ENCODE results near the gene ETV6. TPM values are rescaled to one million over a fixed set of nuclear protein-coding genes. Genes with fewer than 3 reads are reported as not detected.

The ETV6 gene
- polyA plus RNA-seq, 3 donors: 6.8 to 45.1 (median 11.7) TPM

GRCh38 chr12:11905534-11905933, 256.1 kb downstream of the ETV6 start:
- Histone ChIP-seq H3K27me3 (ENCODE audit: control insufficient read depth in 2 of 2, insufficient read depth in 2 of 2, low read length in 2 of 2) (no peaks in the 10 kb centered on the region), H3K36me3 (replicated peaks in 1 of 2; ENCODE audit: control insufficient read depth in 1 of 2, insufficient read depth in 2 of 2, low read length in 2 of 2) (no peaks in the 10 kb centered on the region), H3K9ac (ENCODE audit: insufficient read depth, low read length, poor library complexity, severe bottlenecking) (no peak overlapping the region), H3K4me2 (replicated peaks; ENCODE audit: extremely low read depth, low read length, poor library complexity, severe bottlenecking) (no peak overlapping the region), H3K79me2 (ENCODE audit: insufficient read depth, low read length) (no peaks in the 10 kb centered on the region), H2AFZ (ENCODE audit: insufficient read depth, low read depth, low read length, poor library complexity, severe bottlenecking) (no peak overlapping the region), H3K9me3 (replicated peaks in 1 of 2; ENCODE audit: control insufficient read depth in 1 of 2, insufficient read depth in 1 of 2, low read length in 2 of 2) (peaks cover 6 to 7% of the 10 kb centered on the region in 2 donors), H3K4me1 (ENCODE audit: control insufficient read depth in 1 of 2, insufficient read depth in 2 of 2, low read length in 2 of 2) (no peaks in the 10 kb centered on the region), H3K27ac (ENCODE audit: low read depth in 1 of 2, low read length in 2 of 2) (no peak overlapping the region), H3K4me3 (replicated peaks in 1 of 3; ENCODE audit: low read depth in 2 of 3, low read length in 3 of 3) (no peak overlapping the region), H4K20me1 (ENCODE audit: insufficient read depth, low read length) (no peaks in the 10 kb centered on the region)
- H3K27ac Mint-ChIP-seq: no peak overlapping the region
- TF ChIP-seq CTCF (IDR thresholded peaks at IDR 0.05): no peak
- no peaks in the 10 kb centered on the region for H3K4me1 Mint-ChIP-seq
- intact Hi-C loops (cut with micrococcal nuclease): no loop called here
- H3K36me3 Mint-ChIP-seq: peaks cover 1 to 3% of the 10 kb centered on the region in 2 donors
- DNase-seq: no peak
- no peak overlapping the region for H3K4me3 Mint-ChIP-seq
- H3K9me3 Mint-ChIP-seq: peaks cover 24 to 30% (median 27%) of the 10 kb centered on the region in 7 donors
- H3K27me3 Mint-ChIP-seq (ENCODE audit: low read depth in 3 of 3): peaks cover 0 to 1% (median 1%) of the 10 kb centered on the region in 3 donors

GRCh38 chr12:11906286-11906935, 256.9 kb downstream of the ETV6 start:
- H3K27me3 Mint-ChIP-seq (ENCODE audit: low read depth in 3 of 3): peaks cover 0 to 2% (median 1%) of the 10 kb centered on the region in 3 donors
- H3K4me1 ChIP-seq (ENCODE audit: control insufficient read depth in 1 of 2, insufficient read depth in 2 of 2, low read length in 2 of 2): no peaks in the 10 kb centered on the region
- peaks cover 6 to 7% of the 10 kb centered on the region in 2 donors for H3K9me3 ChIP-seq (replicated peaks in 1 of 2; ENCODE audit: control insufficient read depth in 1 of 2, insufficient read depth in 1 of 2, low read length in 2 of 2)
- intact Hi-C loops (cut with micrococcal nuclease): no loop called here
- no peak overlapping the region for H3K4me3 Mint-ChIP-seq
- H3K36me3 ChIP-seq (replicated peaks in 1 of 2; ENCODE audit: control insufficient read depth in 1 of 2, insufficient read depth in 2 of 2, low read length in 2 of 2): no peaks in the 10 kb centered on the region
- no peaks in the 10 kb centered on the region for H4K20me1 ChIP-seq (ENCODE audit: insufficient read depth, low read length)
- no peak for DNase-seq
- peak overlapping the region in 1 of 7 donors; percentile 33 for H3K27ac Mint-ChIP-seq
- H3K4me2 ChIP-seq (replicated peaks; ENCODE audit: extremely low read depth, low read length, poor library complexity, severe bottlenecking): no peak overlapping the region
- H3K27me3 ChIP-seq (ENCODE audit: control insufficient read depth in 2 of 2, insufficient read depth in 2 of 2, low read length in 2 of 2): no peaks in the 10 kb centered on the region
- peaks cover 1 to 3% of the 10 kb centered on the region in 2 donors for H3K36me3 Mint-ChIP-seq
- H3K27ac ChIP-seq (ENCODE audit: low read depth in 1 of 2, low read length in 2 of 2): no peak overlapping the region
- 100% methylated on average over 1 of the region's 5 CpGs for WGBS (ENCODE audit: insufficient coverage)
- H3K9me3 Mint-ChIP-seq: peaks cover 25 to 33% (median 30%) of the 10 kb centered on the region in 7 donors
- TF ChIP-seq CTCF (IDR thresholded peaks at IDR 0.05): no peak
- H3K79me2 ChIP-seq (ENCODE audit: insufficient read depth, low read length): no peaks in the 10 kb centered on the region
- no peaks in the 10 kb centered on the region for H3K4me1 Mint-ChIP-seq
- H3K4me3 ChIP-seq (replicated peaks in 1 of 3; ENCODE audit: low read depth in 2 of 3, low read length in 3 of 3): no peak overlapping the region
- no peak overlapping the region for H3K9ac ChIP-seq (ENCODE audit: insufficient read depth, low read length, poor library complexity, severe bottlenecking)
- H2AFZ ChIP-seq (ENCODE audit: insufficient read depth, low read depth, low read length, poor library complexity, severe bottlenecking): no peak overlapping the region

Measured in CD14-positive monocyte (primary cell).